Iris pigment epithelial cell (primary cell): Measurements from ENCODE around the gene GPR107.
A peak's percentile ranks its signal among the peaks of the same experiment; 100 is the strongest.
"Not testable (repeated sequence)": the region's sequence is repeated elsewhere in the genome, so short reads cannot be mapped to it uniquely, and the experiment has no call there.

Experiments used
- DNase-seq: peaks from one replicate; pipeline ENCODE4 v3.0.0-alpha.2; 2011; ENCODE audit warnings: low read depth

The GPR107 gene

GRCh38 chr9:130053504-130054324, at the start of gene GPR107:
GPR107 (plus strand) TSS chr9:130053906; CDS start chr9:130053933, 27 bp downstream.
- DNase-seq = peak; percentile 71

GRCh38 chr9:130003943-130004552, 49.7 kb upstream of the GPR107 start:
- no peak for DNase-seq

GRCh38 chr9:130006952-130007351, 46.8 kb upstream of the GPR107 start:
- not testable (repeated sequence) for DNase-seq

GRCh38 chr9:130008538-130008937, 45.2 kb upstream of the GPR107 start:
- no peak for DNase-seq

- DNase-seq = not testable (repeated sequence)
Measured at GRCh38 chr9:130009546-130009945, 44.2 kb upstream of the GPR107 start.

GRCh38 chr9:130010151-130010988, 43.3 kb upstream of the GPR107 start:
- no peak for DNase-seq

- DNase-seq = no peak
Measured at GRCh38 chr9:130013326-130013725, 40.4 kb upstream of the GPR107 start.

- no peak for DNase-seq
Measured at GRCh38 chr9:130015353-130016019, 38.2 kb upstream of the GPR107 start.

GRCh38 chr9:130017076-130017475, 36.6 kb upstream of the GPR107 start:
- DNase-seq = peak; percentile 56

GRCh38 chr9:130017510-130017909, 36.2 kb upstream of the GPR107 start:
- not testable (repeated sequence) for DNase-seq

GRCh38 chr9:130018265-130018664, 35.4 kb upstream of the GPR107 start:
- peak; percentile 61 for DNase-seq

- DNase-seq = no peak
Measured at GRCh38 chr9:130020618-130021017, 33.1 kb upstream of the GPR107 start.

- DNase-seq = no peak
Measured at GRCh38 chr9:130021123-130021522, 32.6 kb upstream of the GPR107 start.

- DNase-seq = not testable (repeated sequence)
Measured at GRCh38 chr9:130021842-130022241, 31.9 kb upstream of the GPR107 start.

GRCh38 chr9:130022566-130023143, 31.1 kb upstream of the GPR107 start:
- DNase-seq = no peak

- DNase-seq = no peak
Measured at GRCh38 chr9:130023144-130023787, 30.4 kb upstream of the GPR107 start.

GRCh38 chr9:130023994-130024596, 29.6 kb upstream of the GPR107 start:
- no peak for DNase-seq

GRCh38 chr9:130024597-130024994, 29.1 kb upstream of the GPR107 start:
- DNase-seq = no peak

- DNase-seq = no peak
Measured at GRCh38 chr9:130026583-130027340, 26.9 kb upstream of the GPR107 start.
